ENCODE results near the gene DGLUCY.
"Not testable (repeated sequence)": the region's sequence is repeated elsewhere in the genome, so short reads cannot be mapped to it uniquely, and the experiment has no call there.

DGLUCY gene

GRCh38 chr14:91230397-91231035 is 116.6 kb downstream of the DGLUCY start:
- FAIRE-seq (peak; percentile 28), DNase-seq (ENCODE audit: insufficient read length, low spot score) (no peak)

- no peak for FAIRE-seq
These were observed 117.6 kb downstream of the DGLUCY start for GRCh38 chr14:91231446-91231845.

GRCh38 chr14:91232052-91232451 is 118.2 kb downstream of the DGLUCY start:
- no peak for FAIRE-seq
- DNase-seq (ENCODE audit: insufficient read length, low spot score), result no peak

More at GRCh38 chr14:91231446-91231845, 117.6 kb downstream of the DGLUCY start:
- DNase-seq (ENCODE audit: insufficient read length, low spot score), result no peak

DNA sequence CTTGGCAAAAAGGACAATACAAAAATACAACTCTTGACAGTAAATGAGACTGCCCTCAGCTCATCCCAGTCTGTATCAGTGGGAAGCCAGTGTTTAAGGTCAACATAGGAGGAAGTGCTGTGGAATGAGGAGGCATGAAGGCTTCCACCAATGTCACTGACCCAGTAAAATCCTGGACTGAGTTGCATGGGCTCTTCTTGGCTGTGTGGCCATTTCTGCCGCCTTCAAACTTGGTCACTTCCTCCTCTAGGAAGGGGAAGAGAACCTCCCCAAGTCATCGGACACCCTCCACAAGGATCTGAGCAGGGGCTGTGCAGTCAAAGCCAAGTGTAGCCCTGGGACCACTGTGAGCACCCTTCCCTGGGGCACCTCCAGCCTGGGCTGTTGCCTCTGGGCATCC is 118.7 kb downstream of the DGLUCY start:
- DNase-seq (ENCODE audit: insufficient read length, low spot score), result no peak
- no peak for FAIRE-seq

GRCh38 chr14:91233936-91234790 is 120.3 kb downstream of the DGLUCY start:
- DNase-seq (ENCODE audit: insufficient read length, low spot score) (no peak), FAIRE-seq (no peak)

GRCh38 chr14:91234791-91235114 is 120.9 kb downstream of the DGLUCY start:
- no peak for DNase-seq (ENCODE audit: insufficient read length, low spot score)
- peak; percentile 36 for FAIRE-seq

- FAIRE-seq (no peak), DNase-seq (ENCODE audit: insufficient read length, low spot score) (no peak)
These were observed 122.0 kb downstream of the DGLUCY start for GRCh38 chr14:91235841-91236240.

GRCh38 chr14:91237219-91237618 is 123.3 kb downstream of the DGLUCY start:
- DNase-seq (ENCODE audit: insufficient read length, low spot score), result peak; percentile 47
- FAIRE-seq, result no peak

- DNase-seq (ENCODE audit: insufficient read length, low spot score) (no peak), FAIRE-seq (no peak)
These were observed 124.2 kb downstream of the DGLUCY start for GRCh38 chr14:91238085-91238484.

DNA sequence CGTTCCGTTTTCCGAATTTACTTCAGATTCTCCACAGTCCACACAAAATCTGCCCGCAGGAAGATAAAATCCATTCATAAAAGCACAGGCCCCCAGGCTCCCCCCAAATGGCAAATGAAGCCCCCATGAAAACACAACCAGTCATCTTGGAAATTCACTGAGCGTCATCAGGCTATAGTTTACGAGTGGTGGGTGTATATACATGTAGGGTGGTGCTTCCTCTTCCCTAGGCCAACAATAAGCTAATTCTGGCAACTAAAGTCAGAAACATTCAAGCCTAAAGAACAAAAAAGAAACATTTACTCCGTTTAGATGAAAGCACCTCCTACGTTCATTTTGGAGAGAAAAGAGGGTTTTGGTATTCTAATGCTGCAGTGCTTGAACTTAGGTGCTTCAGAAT is 124.8 kb downstream of the DGLUCY start:
- FAIRE-seq (no peak), DNase-seq (ENCODE audit: insufficient read length, low spot score) (no peak)

DNA sequence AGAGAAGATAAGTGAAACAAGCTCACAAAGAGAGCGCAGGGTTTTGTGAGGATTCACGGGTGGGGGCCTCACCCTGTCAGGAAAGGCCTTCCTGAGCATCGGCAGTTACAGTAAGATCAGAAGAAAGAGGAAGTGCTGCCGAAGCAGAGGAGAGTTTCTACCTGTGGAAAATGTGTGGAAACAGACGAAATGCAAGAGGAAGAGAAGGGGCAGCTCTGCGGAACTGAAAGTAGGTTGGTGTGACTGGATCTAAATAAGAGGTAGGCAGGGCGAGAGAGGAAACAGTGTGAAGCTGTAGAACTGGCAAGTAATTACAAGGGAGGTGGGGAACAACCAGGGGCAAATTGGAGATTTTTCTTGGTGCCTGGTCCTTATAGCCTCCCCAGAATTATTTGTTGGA is 128.0 kb downstream of the DGLUCY start:
- DNase-seq (ENCODE audit: insufficient read length, low spot score), result no peak
- no peak for FAIRE-seq

- DNase-seq (ENCODE audit: insufficient read length, low spot score), result no peak
- no peak for FAIRE-seq
These were observed 128.8 kb downstream of the DGLUCY start for GRCh38 chr14:91242635-91243034.

- FAIRE-seq (no peak), DNase-seq (ENCODE audit: insufficient read length, low spot score) (no peak)
These were observed 129.2 kb downstream of the DGLUCY start for GRCh38 chr14:91243074-91243471.

- FAIRE-seq (no peak), DNase-seq (ENCODE audit: insufficient read length, low spot score) (no peak)
These were observed 130.6 kb downstream of the DGLUCY start, which contains the start of gene GPR68 for GRCh38 chr14:91244501-91244901. TSS of gene GPR68 (minus strand) at chr14:91244704. CDS start at chr14:91235050, 9,654 bp downstream.

DNA sequence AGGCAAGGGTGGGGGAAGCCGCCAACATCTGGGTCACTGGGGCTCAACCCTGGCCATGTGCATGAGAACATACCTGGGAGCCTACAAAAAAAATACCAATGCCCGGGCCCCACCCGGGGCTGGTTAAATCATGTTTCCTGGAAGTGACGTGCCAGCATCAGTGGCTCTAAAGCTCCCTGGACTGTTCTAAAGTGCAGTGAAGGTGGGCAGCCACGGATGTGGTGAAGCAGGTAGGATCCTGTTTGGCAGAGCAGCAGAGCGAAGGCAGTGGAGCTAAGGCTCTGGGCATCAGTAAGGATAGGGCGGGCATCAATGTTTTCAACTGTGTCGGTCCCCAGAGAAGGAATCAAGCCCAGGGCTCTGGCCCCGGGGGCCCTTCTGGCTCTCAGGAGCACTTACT is 131.2 kb downstream of the DGLUCY start:
- FAIRE-seq, result no peak

DNA sequence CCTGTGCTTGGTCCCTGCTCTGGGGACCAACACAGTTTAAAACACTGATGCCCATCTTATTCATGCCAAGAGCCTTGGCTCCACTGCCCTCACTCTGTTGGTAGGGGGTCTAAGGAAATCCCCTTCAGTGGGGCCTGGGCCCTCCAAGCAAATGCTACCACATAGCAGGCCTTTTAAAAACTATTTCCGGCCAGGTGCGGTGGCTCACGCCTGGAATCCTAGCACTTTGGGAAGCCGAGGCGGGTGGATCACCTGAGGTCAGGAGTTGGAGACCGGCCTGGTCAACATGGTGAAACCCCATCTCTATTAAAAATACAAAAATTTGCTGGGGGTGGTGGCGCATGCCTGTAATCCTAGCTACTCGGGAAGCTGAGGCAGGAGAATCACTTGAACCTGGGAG is 131.7 kb downstream of the DGLUCY start:
- DNase-seq (ENCODE audit: insufficient read length, low spot score); FAIRE-seq: not testable (repeated sequence)

More for the DNA sequence above, 131.2 kb downstream of the DGLUCY start:
- no peak for DNase-seq (ENCODE audit: insufficient read length, low spot score)

- FAIRE-seq, result no peak
- no peak for DNase-seq (ENCODE audit: insufficient read length, low spot score)
These were observed 132.4 kb downstream of the DGLUCY start for GRCh38 chr14:91246051-91246852.

DNA sequence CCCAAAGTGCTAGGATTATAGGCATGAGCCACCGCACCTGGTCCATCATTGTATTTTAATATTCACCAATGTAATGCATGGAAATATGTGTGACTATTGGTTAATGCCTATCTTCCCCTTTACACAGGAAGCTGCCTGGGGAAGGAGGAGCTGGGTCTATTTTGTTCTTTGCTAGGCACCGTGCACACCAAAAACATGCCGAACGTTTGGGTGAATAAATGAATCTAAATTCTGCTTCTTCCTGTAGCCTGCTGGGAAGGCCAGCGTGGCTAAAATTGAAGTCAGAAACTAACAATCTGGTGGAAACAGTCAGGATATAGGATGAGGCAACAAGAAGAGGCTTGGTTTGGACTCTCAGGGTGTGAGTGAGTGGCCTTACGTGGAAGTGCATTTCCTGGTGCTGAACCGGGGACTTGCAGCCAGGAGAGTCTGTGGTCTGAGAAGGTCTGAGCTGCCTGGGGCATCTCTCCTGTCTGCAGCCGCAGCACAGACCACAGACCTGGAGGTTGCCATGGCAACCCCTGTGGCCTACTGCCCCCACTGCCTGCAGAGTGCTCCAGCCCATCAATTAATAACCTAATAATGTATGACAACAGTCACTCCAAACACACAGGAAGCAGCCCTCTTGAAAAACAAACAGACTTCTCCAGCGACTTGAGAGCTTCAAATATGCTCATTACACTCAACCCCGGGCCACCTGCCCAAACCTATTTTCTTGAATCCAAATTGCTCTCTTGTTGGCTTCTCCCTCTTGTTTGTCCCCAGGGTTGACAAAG is 136.2 kb downstream of the DGLUCY start:
- FAIRE-seq (peak; percentile 69), DNase-seq (ENCODE audit: insufficient read length, low spot score) (no peak)

DNA sequence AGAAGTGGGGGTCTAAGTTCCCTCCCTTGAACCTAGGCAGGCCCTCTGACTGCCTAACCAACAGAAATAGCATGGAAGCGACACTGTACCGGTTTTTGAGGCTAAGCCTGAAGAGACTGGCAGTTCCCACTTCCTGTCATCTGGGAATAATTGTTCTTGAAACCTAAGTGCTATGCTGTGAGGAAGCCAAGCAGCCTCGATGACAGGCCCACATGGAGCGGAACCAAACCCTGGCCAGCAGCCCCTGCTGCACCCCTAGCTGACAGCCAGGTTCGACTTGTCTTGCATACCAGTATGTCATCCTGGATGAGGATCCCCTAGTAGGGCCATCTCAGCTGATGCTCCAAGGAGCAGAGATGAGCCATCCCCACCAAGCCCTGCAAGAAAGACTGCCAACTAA is 137.0 kb downstream of the DGLUCY start:
- no peak for FAIRE-seq
- DNase-seq (ENCODE audit: insufficient read length, low spot score), result no peak
